ENCODE data around the gene EPHB1. TPM values are rescaled to one million over a fixed set of nuclear protein-coding genes. Genes with fewer than 3 reads are reported as not detected.

Gene EPHB1
- total RNA-seq, 4 donors from 2014 or later, result 0.16 to 1.5 (median 0.59) TPM

DNA sequence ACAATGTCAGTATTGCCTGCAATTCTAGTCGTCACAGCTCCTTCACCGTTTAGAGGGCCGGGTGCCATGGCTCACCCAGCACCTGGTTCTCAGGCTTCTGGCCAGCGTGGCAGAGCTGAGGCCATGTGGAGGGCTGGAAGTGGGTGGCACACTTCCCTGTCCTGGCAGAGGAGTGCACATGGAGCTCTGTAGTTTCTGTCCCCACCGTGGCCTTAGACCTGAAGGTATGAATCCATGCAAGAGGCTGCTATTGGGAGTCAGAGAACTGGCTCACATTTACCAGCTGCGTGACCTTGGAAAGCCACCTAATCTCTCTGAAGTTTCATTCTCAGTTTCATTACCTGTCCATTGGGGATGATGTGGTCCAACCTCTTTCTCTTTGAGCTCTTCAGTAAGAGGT is 22.2 kb downstream of the EPHB1 start:
- TF ChIP-seq, protein P1, sequence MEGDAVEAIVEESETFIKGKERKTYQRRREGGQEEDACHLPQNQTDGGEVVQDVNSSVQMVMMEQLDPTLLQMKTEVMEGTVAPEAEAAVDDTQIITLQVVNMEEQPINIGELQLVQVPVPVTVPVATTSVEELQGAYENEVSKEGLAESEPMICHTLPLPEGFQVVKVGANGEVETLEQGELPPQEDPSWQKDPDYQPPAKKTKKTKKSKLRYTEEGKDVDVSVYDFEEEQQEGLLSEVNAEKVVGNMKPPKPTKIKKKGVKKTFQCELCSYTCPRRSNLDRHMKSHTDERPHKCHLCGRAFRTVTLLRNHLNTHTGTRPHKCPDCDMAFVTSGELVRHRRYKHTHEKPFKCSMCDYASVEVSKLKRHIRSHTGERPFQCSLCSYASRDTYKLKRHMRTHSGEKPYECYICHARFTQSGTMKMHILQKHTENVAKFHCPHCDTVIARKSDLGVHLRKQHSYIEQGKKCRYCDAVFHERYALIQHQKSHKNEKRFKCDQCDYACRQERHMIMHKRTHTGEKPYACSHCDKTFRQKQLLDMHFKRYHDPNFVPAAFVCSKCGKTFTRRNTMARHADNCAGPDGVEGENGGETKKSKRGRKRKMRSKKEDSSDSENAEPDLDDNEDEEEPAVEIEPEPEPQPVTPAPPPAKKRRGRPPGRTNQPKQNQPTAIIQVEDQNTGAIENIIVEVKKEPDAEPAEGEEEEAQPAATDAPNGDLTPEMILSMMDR (IDR thresholded peaks at IDR 0.05; ENCODE audit: low read depth), result no peak

DNA sequence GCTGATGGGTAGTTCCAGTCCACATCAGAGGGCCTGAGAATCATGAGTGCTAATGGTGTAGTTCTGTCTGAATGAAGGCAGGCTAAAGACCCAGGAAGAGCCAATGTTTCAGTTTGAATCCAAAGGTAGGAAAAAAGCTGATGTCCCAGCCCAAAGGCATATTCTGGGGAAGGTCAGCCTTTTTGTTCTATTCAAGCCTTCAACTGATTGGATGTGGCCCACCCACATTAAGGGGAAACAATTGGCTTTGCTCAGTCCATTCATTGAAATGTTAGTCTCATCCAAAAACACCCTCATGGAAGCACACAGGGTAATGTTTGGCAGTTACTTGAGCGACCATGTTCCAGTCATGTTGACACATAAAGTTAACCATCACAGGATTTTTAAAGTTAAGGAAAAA is 25.9 kb downstream of the EPHB1 start:
- TF ChIP-seq, protein P1 (IDR thresholded peaks at IDR 0.05; ENCODE audit: low read depth), result no peak

DNA sequence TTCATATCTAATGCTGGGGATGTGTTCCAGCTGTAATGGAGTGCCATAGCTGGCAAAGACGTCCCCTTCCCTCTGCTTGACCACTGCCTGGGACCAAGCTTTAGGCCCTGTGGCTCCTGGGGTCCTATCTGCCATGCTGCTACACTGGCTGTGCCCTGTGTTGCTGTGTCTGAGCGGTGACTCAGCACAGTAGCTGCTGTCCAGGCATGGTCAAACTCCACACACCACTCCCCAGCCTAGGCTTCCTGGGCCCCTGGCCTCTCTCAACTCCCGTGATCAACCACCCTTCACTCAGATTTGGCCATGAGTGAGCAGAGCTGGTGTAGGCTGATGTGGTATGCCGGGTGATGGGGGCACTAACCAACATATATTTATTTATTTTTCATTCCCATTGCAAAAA is 27.0 kb downstream of the EPHB1 start:
- TF ChIP-seq, protein P1 (IDR thresholded peaks at IDR 0.05; ENCODE audit: low read depth), result no peak

DNA sequence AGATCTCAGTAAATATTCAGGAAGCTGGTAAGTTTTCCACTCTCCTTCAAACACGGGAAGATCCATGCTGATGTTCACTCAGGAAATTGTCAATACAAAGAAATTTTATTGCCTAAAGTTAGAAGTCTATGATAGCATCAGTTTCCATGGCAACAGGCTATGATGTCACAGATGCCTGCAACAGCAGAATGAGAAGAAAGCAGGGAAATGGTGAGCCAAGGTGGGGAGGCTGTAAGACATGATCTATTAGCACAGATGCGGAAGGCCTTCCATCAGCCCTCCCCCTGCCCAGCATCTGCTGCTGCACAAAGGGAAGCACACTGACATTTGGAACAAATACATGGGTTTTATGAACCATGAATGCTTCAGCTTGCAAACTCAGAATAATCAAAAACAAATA is 28.6 kb downstream of the EPHB1 start:
- TF ChIP-seq, protein P1 (IDR thresholded peaks at IDR 0.05; ENCODE audit: low read depth), result no peak

DNA sequence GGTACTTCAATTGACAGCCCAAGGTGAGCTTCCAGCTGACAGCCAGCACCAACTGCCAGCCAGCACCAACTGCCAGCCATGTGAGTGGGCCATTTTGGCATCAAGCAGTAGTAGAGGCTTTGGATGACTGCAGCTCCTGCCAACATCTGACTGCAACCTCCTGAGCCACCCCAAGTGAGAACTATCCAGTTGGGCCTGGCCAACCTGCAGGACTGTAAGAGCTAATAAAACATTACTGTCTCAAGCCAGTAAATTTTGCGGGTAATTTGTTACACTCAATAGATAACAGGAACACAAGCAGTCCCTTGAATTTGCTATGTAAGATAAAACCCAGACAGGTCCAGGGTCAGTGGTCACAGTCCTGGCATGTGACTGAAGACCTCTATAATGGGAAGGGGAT is 29.7 kb downstream of the EPHB1 start:
- TF ChIP-seq, protein P1 (IDR thresholded peaks at IDR 0.05; ENCODE audit: low read depth), result no peak

DNA sequence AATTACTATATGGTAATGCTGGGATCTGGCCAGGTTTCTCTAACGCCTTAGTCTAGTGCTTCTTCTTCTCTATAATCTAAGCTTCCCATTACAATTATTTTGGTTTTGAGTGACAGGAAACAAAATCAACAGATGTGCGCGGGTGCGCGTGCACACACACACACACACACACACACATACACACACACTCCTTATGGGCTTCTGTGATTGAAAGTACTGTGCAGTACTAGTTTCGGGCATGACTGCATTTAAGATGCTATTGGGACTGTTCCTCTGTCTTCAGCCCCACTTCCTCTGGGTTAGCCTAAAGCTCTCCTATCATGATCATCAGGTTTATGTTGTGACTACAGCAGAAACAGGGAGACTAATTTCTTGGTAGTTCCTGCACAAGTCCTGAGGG is 32.2 kb downstream of the EPHB1 start:
- TF ChIP-seq, protein P1 (IDR thresholded peaks at IDR 0.05; ENCODE audit: low read depth), result no peak

DNA sequence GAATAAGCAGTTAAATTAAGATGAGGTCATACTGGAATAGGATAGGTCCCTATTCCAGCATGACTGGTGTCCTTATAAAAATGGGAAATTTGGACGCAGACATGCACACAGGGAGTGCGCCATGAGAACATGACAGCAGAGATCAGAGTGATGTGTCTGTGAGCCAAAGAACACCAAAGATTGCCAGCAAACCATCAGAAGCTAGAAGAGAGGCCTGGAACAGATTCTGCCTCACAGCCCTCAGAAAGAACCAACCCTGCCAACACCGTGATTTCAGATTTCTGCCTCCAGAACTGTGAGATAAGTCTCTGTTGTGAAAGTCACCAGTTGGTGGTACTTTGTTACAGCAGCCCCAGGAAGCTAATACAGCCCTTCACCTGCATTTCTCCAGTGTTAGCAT is 34.7 kb downstream of the EPHB1 start:
- TF ChIP-seq, protein P1 (IDR thresholded peaks at IDR 0.05; ENCODE audit: low read depth), result no peak

All from subcutaneous adipose tissue (tissue), 4 donors.